Measurements from ENCODE around the gene RAPGEF2. TPM values are rescaled to one million over a fixed set of nuclear protein-coding genes. Genes with fewer than 3 reads are reported as not detected.
A peak's percentile ranks its signal among the peaks of the same experiment; 100 is the strongest.
"Not testable (repeated sequence)": the region's sequence is repeated elsewhere in the genome, so short reads cannot be mapped to it uniquely, and the experiment has no call there.

RAPGEF2 gene
- total and polyA plus RNA-seq, 4 donors = 9.4 to 51.3 (median 31.9) TPM

GRCh38 chr4:159094156-159094555 is 8.7 kb upstream of the RAPGEF2 start:
- H3K36me3 ChIP-seq (ENCODE audit: control insufficient read depth in 1 of 2, insufficient read depth in 2 of 2, low read length in 1 of 2); H3K4me3 ChIP-seq (ENCODE audit: low read length in 2 of 2); H3K27me3 ChIP-seq (ENCODE audit: control insufficient read depth in 1 of 2, insufficient read depth in 2 of 2, low read length in 1 of 2); intact Hi-C loops (cut with DNase I); DNase-seq; H3K9me3 ChIP-seq (ENCODE audit: control insufficient read depth, low read length); ATAC-seq (ENCODE audit: low FRiP score); H3K27ac ChIP-seq (ENCODE audit: low read depth in 1 of 2, low read length in 2 of 2); H3K4me1 ChIP-seq (ENCODE audit: control insufficient read depth in 1 of 2, insufficient read depth in 2 of 2, low read length in 2 of 2): not testable (repeated sequence)
- 94 to 96% methylated on average over 4 of the region's 11 CpGs for WGBS, 2 donors

GRCh38 chr4:159096434-159096833 is 6.4 kb upstream of the RAPGEF2 start:
- ATAC-seq (ENCODE audit: low FRiP score) (no peak), DNase-seq (no peak)
- H3K27ac ChIP-seq (ENCODE audit: low read depth in 1 of 2, low read length in 2 of 2) = no peak overlapping the region
- 52 to 53% methylated on average over 3 of the region's 3 CpGs for WGBS, 2 donors
- no peak overlapping the region for H3K4me3 ChIP-seq (ENCODE audit: low read length in 2 of 2)
- H3K27me3 ChIP-seq (ENCODE audit: control insufficient read depth in 1 of 2, insufficient read depth in 2 of 2, low read length in 1 of 2) = no peaks in the 10 kb centered on the region
- H3K9me3 ChIP-seq (ENCODE audit: control insufficient read depth, low read length) = no peaks in the 10 kb centered on the region
- intact Hi-C loops (cut with DNase I) = no loop called here
- no peaks in the 10 kb centered on the region for H3K4me1 ChIP-seq (ENCODE audit: control insufficient read depth in 1 of 2, insufficient read depth in 2 of 2, low read length in 2 of 2)
- H3K36me3 ChIP-seq (ENCODE audit: control insufficient read depth in 1 of 2, insufficient read depth in 2 of 2, low read length in 1 of 2) = no peaks in the 10 kb centered on the region

DNA sequence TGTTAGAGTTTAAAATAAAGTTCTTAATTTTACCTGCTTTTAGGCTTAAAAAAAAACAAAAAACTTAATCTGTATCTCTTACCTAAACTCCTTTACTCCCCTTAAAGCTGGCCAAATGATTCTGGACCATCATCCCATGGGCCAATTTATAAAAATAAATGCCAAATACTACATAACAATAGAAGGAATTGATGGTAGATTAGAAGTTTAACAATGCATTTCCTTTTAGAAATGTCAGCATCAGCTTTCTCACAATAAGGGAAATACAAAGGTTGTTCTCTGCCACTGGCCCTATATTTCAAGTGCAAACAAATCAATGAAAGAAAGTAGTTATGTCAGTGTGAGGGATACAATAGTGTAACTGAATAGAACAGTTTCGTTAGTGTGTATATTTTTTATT is 5.7 kb upstream of the RAPGEF2 start:
- no peak overlapping the region for H3K4me3 ChIP-seq (ENCODE audit: low read length in 2 of 2)
- 81 to 83% methylated on average over 1 of the region's 1 CpG for WGBS, 2 donors
- H3K9me3 ChIP-seq (ENCODE audit: control insufficient read depth, low read length) = no peaks in the 10 kb centered on the region
- H3K4me1 ChIP-seq (ENCODE audit: control insufficient read depth in 1 of 2, insufficient read depth in 2 of 2, low read length in 2 of 2) = no peaks in the 10 kb centered on the region
- no peaks in the 10 kb centered on the region for H3K27me3 ChIP-seq (ENCODE audit: control insufficient read depth in 1 of 2, insufficient read depth in 2 of 2, low read length in 1 of 2)
- DNase-seq (no peak), ATAC-seq (ENCODE audit: low FRiP score) (no peak)
- intact Hi-C loops (cut with DNase I) = no loop called here
- H3K36me3 ChIP-seq (ENCODE audit: control insufficient read depth in 1 of 2, insufficient read depth in 2 of 2, low read length in 1 of 2) = no peaks in the 10 kb centered on the region
- H3K27ac ChIP-seq (ENCODE audit: low read depth in 1 of 2, low read length in 2 of 2) = no peak overlapping the region

GRCh38 chr4:159097785-159098184 is 5.1 kb upstream of the RAPGEF2 start:
- WGBS, 2 donors = 10 to 20% methylated on average over 1 of the region's 1 CpG
- H3K36me3 ChIP-seq (ENCODE audit: control insufficient read depth in 1 of 2, insufficient read depth in 2 of 2, low read length in 1 of 2) = no peaks in the 10 kb centered on the region
- no peaks in the 10 kb centered on the region for H3K27me3 ChIP-seq (ENCODE audit: control insufficient read depth in 1 of 2, insufficient read depth in 2 of 2, low read length in 1 of 2)
- no peaks in the 10 kb centered on the region for H3K4me1 ChIP-seq (ENCODE audit: control insufficient read depth in 1 of 2, insufficient read depth in 2 of 2, low read length in 2 of 2)
- no peak for DNase-seq
- H3K9me3 ChIP-seq (ENCODE audit: control insufficient read depth, low read length) = no peaks in the 10 kb centered on the region
- H3K4me3 ChIP-seq (ENCODE audit: low read length in 2 of 2) = no peak overlapping the region
- intact Hi-C loops (cut with DNase I) = no loop called here
- H3K27ac ChIP-seq (ENCODE audit: low read depth in 1 of 2, low read length in 2 of 2) = no peak overlapping the region
- no peak for ATAC-seq (ENCODE audit: low FRiP score)

DNA sequence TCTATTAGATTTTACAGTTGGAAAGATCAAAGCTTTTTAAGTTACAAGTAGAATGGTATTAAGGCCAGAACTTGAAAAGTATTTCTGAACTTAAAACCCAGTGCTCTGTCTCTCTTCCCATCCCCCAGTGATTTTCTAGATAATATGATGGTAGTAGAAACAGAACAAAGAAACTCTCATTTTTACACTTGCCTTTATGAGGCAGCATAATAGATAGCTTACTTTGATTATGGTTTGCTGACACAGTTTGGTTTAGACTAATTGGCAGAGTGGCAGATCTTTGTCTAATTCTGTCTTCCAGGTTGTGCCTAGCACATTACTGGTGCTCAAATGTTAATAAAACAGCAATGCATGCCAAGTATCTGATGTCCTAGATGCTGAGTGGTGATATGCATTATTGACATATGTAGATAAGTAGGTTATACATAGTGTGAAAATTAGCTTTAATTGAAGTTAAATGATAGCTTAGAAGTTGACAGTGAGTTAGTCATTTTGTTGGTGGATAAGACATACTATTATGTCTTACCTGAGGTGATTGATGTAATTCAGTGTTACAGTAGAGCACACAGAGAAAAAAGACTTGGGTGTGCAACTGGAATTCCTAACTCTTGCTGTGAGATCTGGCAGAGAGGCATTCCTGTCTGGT is 4.3 kb upstream of the RAPGEF2 start:
- intact Hi-C loops (cut with DNase I) = no loop called here
- H3K27me3 ChIP-seq (ENCODE audit: control insufficient read depth in 1 of 2, insufficient read depth in 2 of 2, low read length in 1 of 2) = no peaks in the 10 kb centered on the region
- DNase-seq = no peak
- no peak overlapping the region for H3K4me3 ChIP-seq (ENCODE audit: low read length in 2 of 2)
- H3K9me3 ChIP-seq (ENCODE audit: control insufficient read depth, low read length) = no peaks in the 10 kb centered on the region
- H3K36me3 ChIP-seq (ENCODE audit: control insufficient read depth in 1 of 2, insufficient read depth in 2 of 2, low read length in 1 of 2) = no peaks in the 10 kb centered on the region
- H3K4me1 ChIP-seq (ENCODE audit: control insufficient read depth in 1 of 2, insufficient read depth in 2 of 2, low read length in 2 of 2) = no peaks in the 10 kb centered on the region
- no peak overlapping the region for H3K27ac ChIP-seq (ENCODE audit: low read depth in 1 of 2, low read length in 2 of 2)
- no peak for ATAC-seq (ENCODE audit: low FRiP score)

DNA sequence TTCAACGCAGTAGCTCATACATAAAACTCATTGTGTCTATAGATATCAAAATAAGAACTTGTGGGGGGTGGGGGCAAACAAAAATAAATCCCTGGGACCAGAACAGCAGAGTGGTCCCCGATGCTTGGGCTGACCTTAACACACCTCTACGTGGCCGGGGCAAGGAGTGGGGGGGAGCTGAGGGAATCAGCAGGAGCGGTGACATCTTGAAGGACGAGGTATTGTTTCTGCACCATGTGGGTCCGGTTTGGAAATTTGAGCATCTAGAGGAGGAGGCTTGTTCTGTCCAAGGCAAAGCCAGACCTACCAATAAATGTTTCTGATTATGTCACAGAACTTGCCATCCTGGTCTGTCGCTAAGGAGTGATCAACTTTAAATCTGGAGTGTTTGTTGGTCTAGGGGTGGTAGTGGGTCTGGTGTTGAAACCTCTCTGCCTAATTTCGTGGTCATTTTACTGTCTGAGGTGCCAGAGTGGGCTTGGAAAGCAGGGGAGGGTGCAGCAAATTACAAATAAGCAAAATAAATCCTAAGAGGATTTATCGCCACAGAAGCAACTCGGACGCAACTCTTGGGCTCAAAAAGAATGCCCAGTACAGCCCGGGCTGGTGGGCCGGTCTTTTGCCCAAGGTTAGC is 774 bp upstream of the RAPGEF2 start:
- Histone ChIP-seq H3K36me3 (ENCODE audit: control insufficient read depth in 1 of 2, insufficient read depth in 2 of 2, low read length in 1 of 2) (no peaks in the 10 kb centered on the region), H3K27me3 (ENCODE audit: control insufficient read depth in 1 of 2, insufficient read depth in 2 of 2, low read length in 1 of 2) (no peaks in the 10 kb centered on the region), H3K4me3 (ENCODE audit: low read length in 2 of 2) (peak overlapping the region; percentile 87 to 96), H3K9me3 (ENCODE audit: control insufficient read depth, low read length) (no peaks in the 10 kb centered on the region), H3K4me1 (ENCODE audit: control insufficient read depth in 1 of 2, insufficient read depth in 2 of 2, low read length in 2 of 2) (peaks cover 0 to 4% of the 10 kb centered on the region in 2 donors), H3K27ac (ENCODE audit: low read depth in 1 of 2, low read length in 2 of 2) (peak overlapping the region; percentile 80)
- intact Hi-C loops (cut with DNase I) = loop anchor here (5.0 to 10.0 kb wide), 3 partner anchors 70 to 227 kb away; no protein-coding TSS in a partner anchor
- ATAC-seq (ENCODE audit: low FRiP score) = no peak
- WGBS, 2 donors = 41 to 42% methylated on average over 14 of the region's 14 CpGs
- no peak for DNase-seq

GRCh38 chr4:159103384-159103990 is 608 bp downstream of the RAPGEF2 start:
- Histone ChIP-seq H3K27me3 (ENCODE audit: control insufficient read depth in 1 of 2, insufficient read depth in 2 of 2, low read length in 1 of 2) (no peaks in the 10 kb centered on the region), H3K27ac (ENCODE audit: low read depth in 1 of 2, low read length in 2 of 2) (peak overlapping the region; percentile 85 to 99), H3K9me3 (ENCODE audit: control insufficient read depth, low read length) (no peaks in the 10 kb centered on the region), H3K36me3 (ENCODE audit: control insufficient read depth in 1 of 2, insufficient read depth in 2 of 2, low read length in 1 of 2) (no peaks in the 10 kb centered on the region), H3K4me1 (ENCODE audit: control insufficient read depth in 1 of 2, insufficient read depth in 2 of 2, low read length in 2 of 2) (peaks cover 0 to 4% of the 10 kb centered on the region in 2 donors), H3K4me3 (ENCODE audit: low read length in 2 of 2) (peak overlapping the region; percentile 99 to 100)
- ATAC-seq (ENCODE audit: low FRiP score) (peak; percentile 50), DNase-seq (peak; percentile 71 to 85)
- WGBS, 2 donors = 0% methylated on average over 41 to 72 of the region's 72 CpGs
- intact Hi-C loops (cut with DNase I) = loop anchor here (5.0 to 10.0 kb wide), 3 partner anchors 69 to 229 kb away; no protein-coding TSS in a partner anchor

GRCh38 chr4:159104694-159105414 is 2.0 kb downstream of the RAPGEF2 start:
- Histone ChIP-seq H3K27ac (ENCODE audit: low read depth in 1 of 2, low read length in 2 of 2) (peak overlapping the region in 1 of 2 donors; percentile 82), H3K4me1 (ENCODE audit: control insufficient read depth in 1 of 2, insufficient read depth in 2 of 2, low read length in 2 of 2) (peaks cover 0 to 4% of the 10 kb centered on the region in 2 donors), H3K9me3 (ENCODE audit: control insufficient read depth, low read length) (no peaks in the 10 kb centered on the region), H3K4me3 (ENCODE audit: low read length in 2 of 2) (peak overlapping the region; percentile 99 to 100), H3K27me3 (ENCODE audit: control insufficient read depth in 1 of 2, insufficient read depth in 2 of 2, low read length in 1 of 2) (no peaks in the 10 kb centered on the region), H3K36me3 (ENCODE audit: control insufficient read depth in 1 of 2, insufficient read depth in 2 of 2, low read length in 1 of 2) (no peaks in the 10 kb centered on the region)
- intact Hi-C loops (cut with DNase I) = loop anchor here (5.0 to 10.0 kb wide), 3 partner anchors 67 to 230 kb away; no protein-coding TSS in a partner anchor
- WGBS, 2 donors = 3 to 4% methylated on average over 9 of the region's 9 CpGs
- no peak for DNase-seq
- ATAC-seq (ENCODE audit: low FRiP score) = no peak
